PC-9 (cell line): Measurements from ENCODE around the gene BARX1.

Experiments
- EZH2 ChIP-seq: fragments of 200-600 bp; sonication (generic); IDR thresholded peaks from 2 replicates; pipeline ENCODE4 v1.8.0; 2017; ENCODE audit warnings: antibody characterized with exemption, low read depth
- TF ChIP-seq, protein P1 (sequence below): fragments of 200-600 bp; sonication (generic); conservative IDR thresholded peaks from 2 replicates; pipeline ENCODE4 v1.6.1; 2017; ENCODE audit warnings: mixed run types, antibody characterized with exemption, mild to moderate bottlenecking, moderate library complexity

DNA sequence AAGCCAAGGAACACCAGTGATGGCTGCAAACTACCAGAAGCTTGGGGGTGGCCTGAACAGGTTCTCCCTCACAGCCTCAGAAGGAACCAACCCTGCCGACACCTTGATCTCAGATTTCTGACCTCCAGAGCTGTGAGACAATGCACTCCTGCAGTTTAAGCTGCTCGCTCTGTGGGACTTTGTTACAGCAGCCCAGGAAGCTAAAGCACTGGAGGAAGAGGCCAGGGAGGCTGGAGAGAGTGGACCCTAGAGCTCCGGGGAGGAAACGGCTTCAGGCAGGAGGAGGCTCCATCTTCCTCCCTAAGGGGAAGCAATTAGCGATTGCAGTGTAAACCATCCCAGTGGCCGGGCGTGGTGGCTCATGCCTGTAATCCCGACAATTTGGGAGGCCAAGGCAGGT is 25.1 kb downstream of the BARX1 start:
- TF ChIP-seq, protein P1, sequence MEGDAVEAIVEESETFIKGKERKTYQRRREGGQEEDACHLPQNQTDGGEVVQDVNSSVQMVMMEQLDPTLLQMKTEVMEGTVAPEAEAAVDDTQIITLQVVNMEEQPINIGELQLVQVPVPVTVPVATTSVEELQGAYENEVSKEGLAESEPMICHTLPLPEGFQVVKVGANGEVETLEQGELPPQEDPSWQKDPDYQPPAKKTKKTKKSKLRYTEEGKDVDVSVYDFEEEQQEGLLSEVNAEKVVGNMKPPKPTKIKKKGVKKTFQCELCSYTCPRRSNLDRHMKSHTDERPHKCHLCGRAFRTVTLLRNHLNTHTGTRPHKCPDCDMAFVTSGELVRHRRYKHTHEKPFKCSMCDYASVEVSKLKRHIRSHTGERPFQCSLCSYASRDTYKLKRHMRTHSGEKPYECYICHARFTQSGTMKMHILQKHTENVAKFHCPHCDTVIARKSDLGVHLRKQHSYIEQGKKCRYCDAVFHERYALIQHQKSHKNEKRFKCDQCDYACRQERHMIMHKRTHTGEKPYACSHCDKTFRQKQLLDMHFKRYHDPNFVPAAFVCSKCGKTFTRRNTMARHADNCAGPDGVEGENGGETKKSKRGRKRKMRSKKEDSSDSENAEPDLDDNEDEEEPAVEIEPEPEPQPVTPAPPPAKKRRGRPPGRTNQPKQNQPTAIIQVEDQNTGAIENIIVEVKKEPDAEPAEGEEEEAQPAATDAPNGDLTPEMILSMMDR = no peak
- no peak for TF ChIP-seq EZH2
